ENCODE measurements around the gene GPLD1.

The GPLD1 gene

DNA sequence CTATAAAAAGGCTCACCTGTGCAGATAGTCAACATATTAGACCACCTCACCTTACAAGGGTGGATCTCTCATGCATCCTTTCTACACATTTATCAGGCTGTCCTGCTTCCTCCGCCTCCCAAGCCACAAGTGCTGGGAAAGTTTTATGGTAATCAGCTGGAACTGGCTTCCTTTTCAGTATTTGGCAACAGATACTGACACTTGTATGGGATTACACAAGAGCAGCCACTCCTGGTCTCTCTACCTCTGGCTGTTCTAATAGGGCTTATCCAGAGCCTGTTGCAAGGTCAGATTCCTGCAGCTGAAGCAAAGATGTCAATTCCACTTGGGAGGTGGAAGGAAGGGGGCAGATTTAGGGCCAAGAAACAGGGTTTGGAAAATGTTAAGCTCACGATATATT lies 503 bp upstream of the GPLD1 start:
- TF ChIP-seq, protein P1, sequence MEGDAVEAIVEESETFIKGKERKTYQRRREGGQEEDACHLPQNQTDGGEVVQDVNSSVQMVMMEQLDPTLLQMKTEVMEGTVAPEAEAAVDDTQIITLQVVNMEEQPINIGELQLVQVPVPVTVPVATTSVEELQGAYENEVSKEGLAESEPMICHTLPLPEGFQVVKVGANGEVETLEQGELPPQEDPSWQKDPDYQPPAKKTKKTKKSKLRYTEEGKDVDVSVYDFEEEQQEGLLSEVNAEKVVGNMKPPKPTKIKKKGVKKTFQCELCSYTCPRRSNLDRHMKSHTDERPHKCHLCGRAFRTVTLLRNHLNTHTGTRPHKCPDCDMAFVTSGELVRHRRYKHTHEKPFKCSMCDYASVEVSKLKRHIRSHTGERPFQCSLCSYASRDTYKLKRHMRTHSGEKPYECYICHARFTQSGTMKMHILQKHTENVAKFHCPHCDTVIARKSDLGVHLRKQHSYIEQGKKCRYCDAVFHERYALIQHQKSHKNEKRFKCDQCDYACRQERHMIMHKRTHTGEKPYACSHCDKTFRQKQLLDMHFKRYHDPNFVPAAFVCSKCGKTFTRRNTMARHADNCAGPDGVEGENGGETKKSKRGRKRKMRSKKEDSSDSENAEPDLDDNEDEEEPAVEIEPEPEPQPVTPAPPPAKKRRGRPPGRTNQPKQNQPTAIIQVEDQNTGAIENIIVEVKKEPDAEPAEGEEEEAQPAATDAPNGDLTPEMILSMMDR (IDR thresholded peaks at IDR 0.05; ENCODE audit: low read depth, low read length) = no peak

DNA sequence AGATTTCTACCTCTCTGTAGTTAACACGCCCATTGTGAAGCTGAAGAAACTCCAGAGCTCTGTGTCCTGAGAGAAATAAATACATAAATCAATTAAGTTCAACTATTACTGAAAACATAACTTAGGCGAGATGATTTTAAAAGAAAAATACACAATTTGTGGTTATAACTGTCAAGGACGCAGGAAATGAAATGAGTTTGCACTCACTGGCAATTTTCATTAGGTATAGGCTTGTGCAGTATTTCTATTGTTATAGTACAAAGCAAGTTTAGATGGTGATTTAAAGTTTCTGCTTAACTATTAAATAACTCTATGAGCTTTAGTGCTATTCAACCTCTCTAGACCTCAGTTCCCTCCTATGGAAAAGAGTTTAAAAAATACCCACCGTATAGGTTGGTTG lies 3.3 kb downstream of the GPLD1 start:
- H3K4me3 ChIP-seq (ENCODE audit: low read depth, low read length) = no peak overlapping the region
- TF ChIP-seq, protein P1 (IDR thresholded peaks at IDR 0.05; ENCODE audit: low read depth, low read length) = no peak

More for the DNA sequence above, 503 bp upstream of the GPLD1 start:
- no peak overlapping the region for H3K4me3 ChIP-seq (ENCODE audit: low read depth, low read length)

DNA sequence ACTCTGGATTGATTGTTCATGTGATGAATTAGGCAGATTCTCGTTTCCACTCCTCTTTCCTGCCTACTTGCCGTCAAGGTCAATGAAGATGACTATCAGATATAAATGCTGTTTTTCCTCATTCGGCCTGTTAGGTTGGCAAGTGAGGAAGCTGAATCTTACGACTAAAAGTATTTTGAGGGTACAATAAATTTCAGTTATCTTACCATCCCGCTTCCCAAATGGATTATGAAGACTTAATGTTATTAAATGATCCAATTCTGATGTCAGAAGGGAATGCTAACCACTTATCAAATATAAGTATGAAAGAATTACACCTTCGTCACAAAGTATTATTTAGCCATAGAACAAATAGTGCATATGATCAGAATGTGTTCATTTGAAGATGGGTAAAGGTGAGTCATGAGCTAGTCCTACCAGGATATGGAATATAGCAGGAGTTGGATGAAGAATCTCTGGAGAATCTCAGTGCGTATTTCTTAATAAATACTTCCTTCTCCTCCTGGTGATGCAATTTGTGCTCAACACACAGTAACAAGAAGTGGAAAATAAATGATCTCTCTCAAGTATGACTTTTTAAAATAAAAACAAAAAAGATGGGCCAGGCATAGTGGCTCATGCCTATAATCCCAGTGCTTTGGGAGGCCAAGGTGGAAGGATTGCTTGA lies 4.6 kb downstream of the GPLD1 start:
- TF ChIP-seq, protein P1 (IDR thresholded peaks at IDR 0.05; ENCODE audit: low read depth, low read length) = no peak
- H3K4me3 ChIP-seq (ENCODE audit: low read depth, low read length) = no peak overlapping the region

DNA sequence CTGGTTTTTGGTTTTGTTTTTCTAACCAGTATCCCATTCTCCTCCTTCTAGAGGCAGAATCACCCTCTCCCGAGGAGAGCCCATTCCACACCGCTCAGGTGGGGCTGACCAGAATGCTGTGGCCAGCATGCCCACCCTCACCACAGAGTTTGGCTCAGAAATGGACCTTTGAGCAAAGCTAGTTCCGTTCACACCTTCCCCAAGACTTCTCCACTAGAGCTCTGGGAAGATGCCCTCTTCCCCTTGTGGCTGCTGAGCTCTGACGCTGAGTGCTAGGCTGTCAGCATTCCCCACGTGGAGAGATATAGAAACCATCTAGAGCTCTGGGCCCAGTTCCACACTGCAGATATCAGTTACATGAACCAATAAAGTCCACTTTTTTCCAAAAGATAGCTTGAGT lies 7.9 kb downstream of the GPLD1 start:
- TF ChIP-seq, protein P1 (IDR thresholded peaks at IDR 0.05; ENCODE audit: low read depth, low read length) = no peak
- no peak overlapping the region for H3K4me3 ChIP-seq (ENCODE audit: low read depth, low read length)

DNA sequence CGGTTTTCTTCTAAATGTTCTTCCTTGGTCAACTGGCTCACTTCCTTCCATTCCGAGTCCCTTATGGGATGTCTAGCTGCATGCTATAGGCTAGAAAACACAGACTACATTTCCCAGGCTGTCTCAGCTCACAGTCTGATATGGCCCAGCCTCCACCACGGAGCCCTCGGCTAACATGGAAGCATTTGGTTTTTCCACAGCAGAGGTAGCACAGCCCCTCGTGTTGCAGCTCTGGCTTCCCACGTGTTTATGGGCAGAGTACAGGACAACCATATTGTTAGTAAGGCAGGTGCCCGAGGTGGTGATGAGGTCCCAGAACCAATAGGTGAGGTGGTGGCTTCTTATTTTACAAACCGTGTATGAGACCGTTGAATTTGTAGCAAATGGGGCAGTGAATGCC lies 8.7 kb downstream of the GPLD1 start:
- no peak overlapping the region for H3K4me3 ChIP-seq (ENCODE audit: low read depth, low read length)
- TF ChIP-seq, protein P1 (IDR thresholded peaks at IDR 0.05; ENCODE audit: low read depth, low read length) = no peak

DNA sequence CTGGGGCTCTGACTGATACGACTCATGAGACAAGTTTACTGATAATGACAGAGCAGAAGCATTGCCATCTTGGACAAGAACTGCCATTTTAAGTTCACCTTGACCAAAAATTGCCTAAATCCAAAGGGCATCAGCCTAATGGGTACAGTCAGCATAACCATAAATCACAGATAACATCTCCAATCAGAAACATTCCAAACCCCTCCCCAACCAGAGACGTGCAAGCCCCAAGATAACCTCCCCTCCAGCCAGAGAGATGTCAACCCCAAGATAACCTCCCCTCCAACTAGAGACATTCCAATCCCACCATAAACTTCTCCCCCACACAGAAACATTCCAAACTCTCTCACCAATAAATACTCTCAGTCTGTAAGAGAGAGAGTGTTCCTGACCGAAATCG lies 10.5 kb downstream of the GPLD1 start:
- H3K4me3 ChIP-seq (ENCODE audit: low read depth, low read length) = no peak overlapping the region
- TF ChIP-seq, protein P1 (IDR thresholded peaks at IDR 0.05; ENCODE audit: low read depth, low read length) = no peak

DNA sequence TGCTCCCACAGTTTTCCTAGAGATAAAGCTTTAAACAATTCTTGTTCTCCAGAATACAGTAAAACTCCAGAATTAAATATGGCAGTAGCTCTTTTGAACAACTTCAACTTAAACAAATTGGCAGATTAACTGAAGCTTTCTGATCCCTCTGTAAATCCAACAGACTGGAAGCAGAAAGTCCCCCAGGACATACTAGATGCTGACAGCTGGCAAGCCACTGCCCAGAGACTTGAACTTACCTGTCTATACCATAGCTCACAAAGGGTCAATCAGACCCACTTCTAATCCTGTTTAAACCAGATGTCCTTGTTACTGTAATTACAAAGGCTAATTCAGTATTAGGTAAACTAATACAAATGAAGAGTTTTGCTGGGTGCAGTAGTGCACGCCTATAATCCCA lies 12.3 kb downstream of the GPLD1 start:
- no peak overlapping the region for H3K4me3 ChIP-seq (ENCODE audit: low read depth, low read length)
- TF ChIP-seq, protein P1 (IDR thresholded peaks at IDR 0.05; ENCODE audit: low read depth, low read length) = no peak
